ENCODE data around the gene DHFR.
A peak's percentile ranks its signal among the peaks of the same experiment; 100 is the strongest.

The DHFR gene

DNA sequence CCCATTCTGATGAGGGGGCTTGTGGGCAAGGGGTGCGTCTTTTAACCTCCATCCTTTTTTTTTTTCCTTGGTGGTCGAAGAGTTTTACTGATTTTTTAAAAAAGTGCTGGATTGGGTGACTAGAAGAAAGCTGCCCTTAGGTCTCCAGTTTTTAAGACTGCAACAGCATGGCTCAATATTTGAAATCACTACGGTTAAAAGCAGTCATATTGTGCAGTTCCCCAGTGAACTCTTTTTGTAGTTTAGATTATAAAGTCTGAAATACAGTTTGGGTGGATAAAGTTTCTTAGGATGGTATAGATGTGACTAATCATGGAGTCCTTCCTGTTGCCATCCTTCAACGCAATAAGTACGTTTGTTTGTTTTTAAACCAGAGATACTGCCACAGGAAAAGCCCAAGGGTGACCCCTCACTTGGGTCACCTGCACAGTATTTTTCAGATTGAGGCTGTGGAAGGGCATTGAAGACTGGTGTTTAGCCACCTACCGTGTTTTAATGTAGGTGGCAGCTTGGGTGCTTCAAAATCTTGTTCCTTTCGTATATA lies 520 bp upstream of the DHFR start:
- DNase-seq (ENCODE audit: low read depth) = no peak

DNA sequence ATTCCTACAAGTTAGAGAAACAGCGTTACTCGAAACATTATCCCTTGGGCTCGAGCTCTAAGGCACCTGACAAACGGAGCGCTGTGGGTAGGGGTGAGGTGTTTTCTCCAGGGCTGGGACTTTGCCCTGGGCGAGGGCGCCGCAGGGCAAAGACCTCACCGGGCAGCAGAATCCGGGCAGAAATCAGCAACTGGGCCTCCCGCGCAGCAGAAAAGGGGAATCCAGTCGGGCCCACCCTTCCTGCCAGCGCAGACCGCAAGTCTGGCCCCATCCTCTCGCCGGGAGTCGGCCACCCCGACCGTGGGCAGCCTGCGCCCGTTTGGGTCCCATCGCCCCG lies 761 bp downstream of the DHFR start:
- peak; percentile 5 for DNase-seq (ENCODE audit: low read depth)

DNA sequence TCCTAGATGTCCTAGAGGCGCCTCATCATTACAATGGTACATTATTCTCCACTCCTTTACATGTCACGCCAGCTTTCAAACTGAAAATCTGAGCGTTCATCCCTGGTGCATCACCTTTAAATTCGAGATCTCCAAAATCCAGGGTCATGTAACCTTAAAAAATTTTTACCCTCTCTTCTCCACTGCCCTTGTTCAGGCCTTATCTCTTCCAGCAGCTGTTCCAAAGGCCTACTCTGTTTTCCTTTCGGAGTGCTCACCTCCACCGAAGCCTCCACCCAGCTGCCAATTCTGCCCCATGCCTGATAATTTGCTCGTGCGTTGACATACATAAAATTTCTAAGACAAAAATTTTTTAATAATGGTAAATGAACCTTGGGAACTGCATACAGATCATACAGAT lies 1.3 kb downstream of the DHFR start:
- no peak for DNase-seq (ENCODE audit: low read depth)

- no peak for DNase-seq (ENCODE audit: low read depth)
Measured at GRCh38 chr5:80646926-80647325, 7.9 kb downstream of the DHFR start.

DNA sequence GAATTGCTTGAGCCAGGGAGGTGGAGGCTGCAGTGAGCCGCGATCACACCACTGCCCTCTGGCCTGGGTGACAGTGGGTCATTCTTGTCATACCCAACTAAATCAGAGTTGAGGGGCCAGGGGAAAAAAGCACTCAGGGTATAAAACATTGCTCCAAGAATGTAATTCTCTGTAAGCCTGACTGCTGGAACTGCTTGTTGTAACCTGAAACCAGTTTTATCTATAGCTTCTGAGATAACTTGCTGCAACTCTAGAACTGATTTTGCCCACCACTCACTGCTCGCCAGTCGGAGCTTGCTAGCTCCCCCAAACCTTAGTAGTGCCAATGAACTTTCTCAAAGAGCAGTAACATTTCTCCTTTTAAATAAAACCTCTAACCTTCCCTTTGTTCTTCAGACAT lies 9.9 kb downstream of the DHFR start:
- no peak for DNase-seq (ENCODE audit: low read depth)

DNA sequence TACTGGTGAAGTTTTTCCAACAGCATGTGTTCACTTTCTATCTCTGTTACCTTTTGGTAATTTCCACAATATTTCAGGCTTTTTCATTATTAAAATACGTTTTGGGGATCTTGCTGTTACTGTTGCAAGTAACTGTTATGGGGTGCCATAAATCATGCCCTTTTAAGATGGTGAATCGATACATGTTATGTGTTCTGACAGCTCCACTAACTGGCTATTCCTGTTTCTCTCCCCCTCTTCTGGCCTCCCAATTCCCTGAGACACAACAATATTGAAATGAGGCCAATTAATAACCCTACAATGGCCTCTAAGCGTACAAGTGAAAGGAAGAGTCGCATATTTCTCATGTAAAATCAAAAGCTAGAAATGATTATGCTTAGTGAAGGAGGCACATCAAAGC lies 13.4 kb downstream of the DHFR start:
- no peak for DNase-seq (ENCODE audit: low read depth)

DNA sequence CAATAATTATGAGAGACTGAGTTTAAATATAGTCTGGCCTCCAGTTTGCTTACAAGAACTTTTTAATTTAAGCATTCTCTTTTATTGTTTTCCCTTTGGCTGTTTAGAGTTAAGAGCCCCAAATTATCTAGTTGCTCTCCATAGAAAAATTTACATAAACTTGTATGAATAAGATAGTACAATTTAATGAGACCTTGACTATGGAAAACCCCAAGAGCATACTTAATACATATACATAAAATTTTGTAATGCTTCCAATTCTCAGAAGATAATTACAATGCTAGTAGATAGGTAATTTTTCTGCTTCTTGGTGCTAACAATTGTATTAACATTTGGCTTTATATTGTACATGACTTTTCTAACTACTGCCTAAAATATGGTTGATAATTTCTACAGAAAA lies 20.6 kb downstream of the DHFR start:
- no peak for DNase-seq (ENCODE audit: low read depth)

- DNase-seq (ENCODE audit: low read depth) = no peak
Measured at GRCh38 chr5:80632700-80633099, 22.1 kb downstream of the DHFR start.

GRCh38 chr5:80631278-80632259 lies 23.2 kb downstream of the DHFR start:
- DNase-seq (ENCODE audit: low read depth) = no peak

DNA sequence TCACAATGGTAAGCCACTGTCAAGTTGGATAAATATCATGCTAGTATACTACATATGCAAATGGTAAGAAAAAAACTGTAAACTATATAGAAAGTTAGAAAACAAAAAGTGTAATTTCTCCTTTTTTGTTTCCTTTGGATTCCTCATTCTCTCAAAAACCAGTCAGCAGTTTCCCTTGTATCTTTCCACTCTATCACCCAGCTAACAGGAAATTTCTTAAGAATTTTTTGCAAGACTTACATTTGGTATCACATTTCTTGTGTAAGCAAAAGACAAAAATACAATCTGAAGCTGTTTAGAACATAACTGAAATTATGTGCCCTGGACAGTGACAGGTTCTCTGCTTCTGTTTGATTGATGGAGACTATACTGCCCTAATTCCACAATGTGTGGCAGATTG lies 25.5 kb downstream of the DHFR start:
- no peak for DNase-seq (ENCODE audit: low read depth)

GRCh38 chr5:80625230-80625629 lies 29.6 kb downstream of the DHFR start:
- no peak for DNase-seq (ENCODE audit: low read depth)

DNA sequence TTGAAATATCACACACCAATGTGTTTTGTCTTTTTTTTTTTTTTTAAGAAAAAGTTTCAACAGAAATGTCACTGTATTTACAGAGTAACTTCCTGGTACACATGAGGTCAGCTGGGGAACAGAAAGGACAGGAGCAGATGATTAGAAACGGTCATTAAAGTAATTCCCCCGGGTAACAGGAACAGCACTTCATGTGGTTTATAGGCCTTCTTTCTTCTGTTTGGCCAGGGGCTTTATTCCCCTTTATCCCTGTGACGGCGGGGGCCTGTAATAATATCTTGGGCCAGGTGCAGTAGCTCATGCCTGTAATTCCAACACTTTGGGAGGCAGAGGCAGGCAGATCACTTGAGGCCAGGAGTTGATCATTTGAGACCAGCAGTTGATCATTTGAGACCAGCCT lies 30.8 kb downstream of the DHFR start:
- DNase-seq (ENCODE audit: low read depth) = no peak

DNA sequence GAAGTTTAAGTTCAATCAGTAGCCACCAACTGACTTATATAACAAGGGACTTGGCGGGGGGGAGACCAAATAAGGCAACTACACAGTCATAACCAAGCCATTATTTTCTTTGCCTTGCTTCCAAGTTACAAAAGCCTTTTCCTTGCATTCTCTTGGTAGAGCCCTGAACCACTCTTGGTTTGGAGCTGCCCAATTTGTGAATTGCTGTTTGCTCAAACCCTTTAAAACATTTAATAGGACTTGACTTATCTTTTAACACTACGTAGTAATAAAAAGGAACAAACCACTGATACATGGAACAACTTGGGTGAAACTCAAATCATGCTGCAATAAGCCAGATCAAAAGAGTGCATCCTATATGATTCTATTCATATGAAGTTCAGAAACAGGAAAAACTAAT lies 32.0 kb downstream of the DHFR start:
- DNase-seq (ENCODE audit: low read depth) = no peak

DNA sequence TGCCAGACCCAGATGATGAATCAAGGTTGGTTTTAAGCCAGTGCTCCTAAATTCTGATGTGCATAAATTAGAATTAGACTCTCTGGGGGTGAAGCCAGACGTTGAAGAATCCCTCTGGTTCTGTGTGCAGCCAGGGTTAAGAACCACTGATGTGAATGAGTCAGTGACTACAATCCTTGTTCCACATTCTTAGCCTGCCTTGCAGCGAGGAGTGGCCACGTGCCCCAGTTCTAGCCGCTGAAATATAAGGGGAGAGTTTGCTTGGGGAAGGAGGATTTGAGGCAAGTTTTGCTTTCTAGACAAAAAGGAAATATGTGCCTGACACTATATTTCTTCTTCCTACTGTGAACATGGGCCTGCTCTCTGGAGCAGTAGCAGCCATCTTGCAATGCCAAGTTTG lies 34.6 kb downstream of the DHFR start:
- DNase-seq (ENCODE audit: low read depth) = no peak

GRCh38 chr5:80619086-80619485 lies 35.7 kb downstream of the DHFR start:
- DNase-seq (ENCODE audit: low read depth) = no peak

GRCh38 chr5:80618438-80618837 lies 36.3 kb downstream of the DHFR start:
- DNase-seq (ENCODE audit: low read depth) = no peak

GRCh38 chr5:80615266-80615914 lies 39.4 kb downstream of the DHFR start:
- no peak for DNase-seq (ENCODE audit: low read depth)

- DNase-seq (ENCODE audit: low read depth) = no peak
Measured at GRCh38 chr5:80609692-80610091, 45.1 kb downstream of the DHFR start.

GRCh38 chr5:80608731-80609130 lies 46.1 kb downstream of the DHFR start:
- DNase-seq (ENCODE audit: low read depth) = no peak

DNA sequence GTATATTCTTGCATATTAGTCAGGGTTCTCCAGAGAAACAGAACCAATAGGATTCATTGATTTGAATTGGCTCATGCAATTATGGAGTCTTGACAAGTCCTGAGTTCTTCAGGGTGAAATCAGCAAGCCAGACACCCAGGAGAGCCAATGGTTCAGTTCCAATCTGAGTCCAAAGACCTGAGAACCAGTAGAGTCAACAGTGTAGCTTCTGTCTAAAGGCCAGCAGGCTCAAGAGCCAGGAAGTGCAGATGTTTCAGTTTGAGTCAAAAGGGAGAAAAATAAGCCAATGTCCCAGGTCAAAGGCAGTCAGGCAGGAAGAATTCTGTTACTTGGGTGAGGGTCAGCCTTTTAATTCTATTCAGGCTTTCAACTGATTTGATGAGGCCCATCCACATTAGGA lies 47.0 kb downstream of the DHFR start:
- DNase-seq (ENCODE audit: low read depth) = no peak

DNA sequence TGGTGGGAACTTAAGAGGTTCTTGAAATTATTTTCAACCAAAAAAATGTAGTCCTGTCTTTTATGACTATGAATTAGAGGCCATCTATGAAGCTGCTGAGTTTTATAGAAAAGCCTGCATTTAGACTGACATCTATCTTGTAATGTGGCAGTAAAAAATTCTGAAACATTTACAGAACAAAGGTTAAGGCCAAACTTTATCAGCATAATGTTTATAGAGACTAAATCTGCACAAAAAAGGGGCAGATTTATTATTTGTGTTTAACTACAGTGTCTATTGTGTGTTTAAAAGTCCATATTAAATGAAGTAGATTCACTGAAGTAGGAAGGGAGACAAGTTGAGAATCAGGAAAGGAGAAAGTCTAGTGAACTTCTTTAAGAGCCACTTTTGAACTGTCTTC lies 47.4 kb downstream of the DHFR start:
- no peak for DNase-seq (ENCODE audit: low read depth)

- DNase-seq (ENCODE audit: low read depth) = no peak
Measured at GRCh38 chr5:80600943-80601693, 53.7 kb downstream of the DHFR start.

- no peak for DNase-seq (ENCODE audit: low read depth)
Measured at GRCh38 chr5:80597500-80597899, 57.3 kb downstream of the DHFR start.

Measured in stimulated activated CD8-positive, alpha-beta memory T cell treated with anti-CD3 and anti-CD28 coated beads, Interleukin-7, amount 100 ng/mL, for 24 hours (primary cell).